HUDEP-2 (cell line): Measurements from ENCODE around the gene CEBPG.
A peak's percentile ranks its signal among the peaks of the same experiment; 100 is the strongest.

ENCODE experiments used
- DNase-seq, 76 experiments: peaks; one replicate each; lab custom pipeline; 2025; ENCODE audit not compliant: unreplicated experiment in 76 of 76; lab: John Stamatoyannopoulos, UW

CEBPG gene

GRCh38 chr19:33392341-33393285 is 19.1 kb downstream of the CEBPG start:
- DNase-seq = peak in 1 of 76 experiments; percentile 23

DNA sequence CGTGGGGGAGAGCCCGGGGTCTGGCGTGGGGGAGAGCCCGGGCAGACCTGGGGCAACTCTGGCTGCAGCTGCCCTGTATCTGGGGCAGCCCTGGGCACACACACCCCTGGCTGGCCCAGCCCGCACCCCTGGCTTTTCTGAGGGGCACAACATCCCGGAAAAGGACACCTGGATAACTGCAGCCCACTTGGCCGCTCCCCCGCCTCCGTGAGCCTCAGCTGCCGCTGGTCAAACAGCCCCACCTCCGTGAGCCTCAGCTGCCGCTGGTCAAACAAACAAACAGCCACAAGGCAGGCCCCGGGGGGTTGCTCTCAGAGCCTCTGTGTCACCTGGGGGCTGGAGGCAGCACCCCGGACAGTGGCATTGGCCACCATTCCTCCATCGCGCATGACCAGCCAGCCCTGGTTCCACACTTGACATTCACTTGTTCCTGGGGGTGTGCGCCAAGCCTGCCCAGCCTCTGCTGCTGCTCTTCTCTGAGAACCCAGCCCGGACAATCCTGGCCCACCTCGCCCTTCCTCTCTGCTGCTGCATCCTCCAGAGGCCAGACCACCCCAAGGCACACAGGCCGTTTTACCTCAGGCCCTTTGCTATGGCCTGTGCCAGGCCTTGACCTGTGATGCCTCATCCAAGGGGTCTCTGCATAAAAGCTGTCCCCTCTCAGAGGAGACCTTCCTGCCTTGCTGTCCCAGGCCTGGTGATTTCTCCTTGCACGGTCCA is 19.9 kb downstream of the CEBPG start:
- no peak for DNase-seq

GRCh38 chr19:33394006-33394722 is 20.7 kb downstream of the CEBPG start:
- no peak for DNase-seq

GRCh38 chr19:33394723-33395560 is 21.4 kb downstream of the CEBPG start:
- DNase-seq = no peak

DNA sequence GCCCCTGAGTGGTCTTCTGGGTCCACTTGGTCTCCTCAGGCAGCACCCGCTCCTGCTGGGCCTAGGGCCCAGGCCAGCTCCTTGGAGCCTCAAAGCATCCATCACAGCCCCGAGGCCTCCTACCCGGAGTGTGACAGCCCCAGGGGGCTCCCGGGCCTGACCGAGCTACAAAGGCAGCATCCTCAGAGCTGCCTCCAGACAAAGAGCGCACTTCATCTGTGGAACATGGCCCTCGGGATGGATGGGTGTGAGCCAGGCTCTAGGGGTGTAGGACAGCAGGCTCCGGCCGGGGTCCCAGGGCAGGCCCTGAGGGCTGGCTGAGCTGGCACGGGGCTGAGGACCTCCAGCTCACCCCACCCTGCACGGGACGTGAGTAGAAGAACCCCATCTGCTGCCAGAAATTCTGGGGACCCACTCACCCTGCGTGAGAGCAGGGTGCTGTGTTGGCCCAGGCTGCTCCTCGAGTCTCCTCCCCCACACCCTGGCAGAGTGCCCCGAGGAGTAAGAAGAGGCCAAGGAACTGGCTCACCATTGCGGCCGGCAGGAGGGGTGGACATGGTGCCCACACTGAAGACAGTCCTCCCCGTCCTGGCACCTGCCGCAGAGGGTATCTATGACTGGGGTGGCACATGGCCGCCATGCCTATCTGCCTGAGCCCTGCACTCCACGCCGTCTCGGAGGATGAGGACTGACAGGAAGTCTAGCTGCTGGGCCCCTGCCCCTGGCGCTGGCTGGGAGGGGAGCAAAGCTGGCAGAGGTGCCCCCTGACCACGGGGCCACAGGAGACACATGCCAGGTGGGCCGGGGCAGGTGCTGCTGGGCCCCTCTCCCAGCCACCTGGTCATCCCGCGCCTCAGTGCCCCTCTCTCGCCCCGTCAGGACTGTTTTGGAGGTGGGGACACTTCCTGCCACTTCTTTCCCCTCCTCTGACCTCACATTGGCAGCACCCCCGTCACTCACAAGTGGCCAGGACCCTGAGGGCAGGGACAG is 22.3 kb downstream of the CEBPG start:
- peak in 2 of 76 experiments; percentile 14 to 32 for DNase-seq

DNA sequence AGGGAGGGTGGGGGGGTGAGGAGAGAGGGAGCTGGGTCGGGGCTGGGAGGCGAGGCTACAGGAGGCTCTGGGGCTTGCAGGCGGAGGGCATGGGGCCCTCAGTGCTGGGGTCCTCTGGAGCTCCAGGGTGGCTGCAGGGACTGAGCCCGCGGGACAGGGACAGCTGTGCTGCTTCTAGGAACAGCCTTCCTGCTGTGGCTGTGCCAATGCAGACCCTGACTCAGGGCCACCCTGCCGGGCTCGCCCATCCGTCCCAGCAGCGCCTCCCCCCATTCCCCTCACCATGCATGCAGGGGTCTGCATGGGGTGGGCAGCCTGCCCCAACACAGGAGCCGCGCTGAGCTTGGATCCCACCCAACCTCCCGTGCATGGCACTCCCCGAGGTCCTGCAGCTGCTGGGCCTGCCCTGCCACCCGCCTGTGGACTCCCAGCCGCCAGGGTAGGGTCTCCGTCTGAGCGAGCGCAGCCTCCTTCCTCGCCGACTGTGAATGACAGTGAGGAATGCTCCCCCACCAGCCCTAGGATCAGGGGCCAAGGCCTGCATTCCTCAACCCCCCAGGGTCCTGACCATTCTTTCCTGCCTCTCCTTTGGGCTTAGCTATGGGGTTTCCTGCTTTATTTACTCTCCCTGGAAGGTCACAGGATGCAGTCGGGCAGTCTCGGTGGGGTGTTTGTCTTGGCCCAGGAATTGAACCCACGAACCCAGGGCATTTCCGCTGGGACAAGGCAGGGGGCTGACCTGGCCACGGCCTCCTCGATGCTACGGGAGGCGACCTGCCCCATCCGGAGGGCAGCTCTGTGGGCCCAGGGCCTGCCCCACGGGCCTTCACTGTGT is 23.4 kb downstream of the CEBPG start:
- DNase-seq = no peak

DNA sequence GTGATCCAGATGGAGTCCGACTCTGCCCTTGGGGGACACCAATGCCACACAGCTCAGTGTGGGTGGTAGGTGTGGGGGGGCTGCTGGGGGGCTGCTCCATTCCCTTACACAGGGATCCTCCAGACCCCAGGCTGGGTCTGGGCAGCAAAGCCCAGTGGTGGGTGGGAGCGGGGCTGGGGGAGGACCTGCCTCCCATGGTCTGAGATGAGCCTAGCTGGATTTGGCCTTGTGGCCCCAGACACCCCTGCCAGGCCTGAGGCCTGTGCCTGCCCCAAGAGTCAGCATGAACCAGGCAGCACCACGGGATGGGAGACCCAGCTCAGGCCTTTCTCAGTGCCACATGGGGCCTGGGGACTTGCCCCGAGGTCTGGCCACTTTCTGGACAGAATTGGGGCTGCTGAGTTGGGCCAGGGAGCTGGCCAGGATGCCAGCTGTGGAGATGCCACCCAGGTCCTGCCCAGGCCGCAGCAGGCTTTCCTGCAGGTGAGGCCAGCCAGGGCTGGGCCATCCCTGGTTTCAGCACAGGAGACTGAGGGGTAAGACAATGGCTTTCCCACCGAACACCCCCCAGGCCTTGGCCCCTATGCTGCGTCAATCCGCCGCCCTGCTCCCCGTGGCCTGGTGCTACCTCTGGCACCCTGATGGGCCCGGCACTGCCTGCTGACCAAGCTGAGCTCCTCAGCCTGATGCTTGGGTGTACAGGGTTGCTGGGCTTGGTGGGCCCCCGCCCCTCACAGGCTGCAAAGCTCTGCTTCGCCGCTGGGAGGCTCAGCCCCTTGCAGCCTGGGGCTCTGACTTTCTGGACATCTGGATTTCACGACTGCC is 24.2 kb downstream of the CEBPG start:
- no peak for DNase-seq

- DNase-seq = no peak
Observed at GRCh38 chr19:33398361-33399060, 25.0 kb downstream of the CEBPG start.

DNA sequence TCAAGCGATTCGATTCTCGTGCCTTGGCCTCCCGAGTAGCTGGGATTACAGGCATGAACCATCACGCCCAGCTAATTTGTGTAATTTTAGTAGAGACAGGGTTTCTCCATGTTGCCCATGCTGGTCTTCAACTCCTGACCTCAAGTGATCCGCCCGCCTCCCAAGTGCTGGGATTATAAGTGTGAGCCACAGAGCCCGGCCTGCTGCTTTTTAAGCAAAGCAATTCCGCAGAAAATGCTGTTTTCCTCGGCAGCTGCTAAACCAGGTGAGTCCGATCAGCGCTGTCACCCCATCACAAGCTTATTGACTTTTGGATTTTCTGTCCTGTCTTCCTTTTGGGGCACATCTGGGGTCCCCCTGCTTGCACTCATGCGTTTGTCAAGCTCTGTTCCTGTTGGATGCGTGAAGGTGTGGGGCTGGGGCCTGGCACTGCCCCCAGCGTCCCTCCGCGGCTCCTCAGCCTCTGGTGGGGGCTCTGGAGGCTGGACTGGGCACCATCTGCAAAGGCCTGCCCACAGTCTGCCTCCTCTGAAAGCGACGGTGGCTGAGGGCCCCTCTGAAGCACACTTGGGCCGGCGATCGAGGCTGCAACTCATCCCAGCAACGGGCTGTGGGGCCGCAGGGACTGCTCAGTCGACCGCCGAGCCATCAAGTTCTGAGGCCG is 25.7 kb downstream of the CEBPG start:
- DNase-seq = no peak

- DNase-seq = no peak
Observed at GRCh38 chr19:33399745-33400681, 26.5 kb downstream of the CEBPG start.

- no peak for DNase-seq
Observed at GRCh38 chr19:33400856-33401682, 27.6 kb downstream of the CEBPG start.

DNA sequence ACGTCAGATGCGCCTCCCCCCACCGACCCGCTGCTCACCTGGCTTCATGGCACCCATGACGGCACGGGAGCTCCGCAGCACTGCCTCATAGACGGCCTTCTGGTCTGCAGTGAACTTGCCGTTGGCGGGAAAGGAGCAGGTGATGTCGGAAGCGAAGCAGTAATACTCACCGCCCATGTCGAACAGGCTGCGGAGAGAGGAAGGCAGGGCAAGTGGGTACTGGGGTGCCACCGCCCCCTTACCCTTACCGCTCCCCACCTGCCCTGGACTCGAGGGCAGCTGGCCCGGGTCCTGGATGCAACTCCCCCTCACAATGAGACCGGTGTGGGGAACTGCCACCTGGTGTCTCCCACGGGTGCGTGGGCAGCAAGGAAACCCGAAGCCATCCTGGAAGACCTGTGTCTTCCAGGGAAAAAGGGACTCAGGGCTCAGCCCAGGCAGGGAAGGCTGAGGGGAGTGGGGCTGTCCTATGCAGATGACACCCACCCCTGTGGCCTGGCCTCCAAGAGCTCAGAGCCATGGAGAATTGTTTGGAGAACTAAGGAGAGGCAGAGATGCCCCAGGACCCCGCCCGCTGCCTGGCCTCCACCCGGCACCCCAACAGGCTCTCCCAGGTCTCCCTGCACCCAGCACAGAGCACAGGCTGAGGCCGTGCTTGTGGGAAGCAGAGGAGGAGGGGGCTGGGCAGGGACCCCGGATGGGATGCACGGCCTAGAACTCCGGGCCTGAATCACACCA is 28.3 kb downstream of the CEBPG start:
- DNase-seq = no peak

- no peak for DNase-seq
Observed at GRCh38 chr19:33402421-33403220, 29.1 kb downstream of the CEBPG start.
